Lung (tissue), 12 donors: ENCODE results near the gene GNPTAB. TPM values are rescaled to one million over a fixed set of nuclear protein-coding genes. Genes with fewer than 3 reads are reported as not detected.

Source experiments
- ATAC-seq: fragments of 200-7000 bp; cut with Tn5 transposase; one replicate; pipeline ENCODE4 v1.9.1; 2020; ENCODE audit warnings: moderate number of reproducible peaks; ENCODE audit not compliant: insufficient read depth, low FRiP score
- DNase-seq, 3 donors: peaks; one replicate each; pipeline ENCODE4 v3.0.0-alpha.2; 2013 to 2017
- H3K27ac ChIP-seq, 2 donors: one replicate each; pipeline ENCODE4 v1.5.1; 2013; ENCODE audit warnings: mild to moderate bottlenecking in 2 of 2, moderate library complexity in 2 of 2, control low read depth in 1 of 2, inconsistent platforms in 1 of 2, low read depth in 1 of 2, low read length in 1 of 2
- H3K27me3 ChIP-seq, 3 donors: one replicate each; pipeline ENCODE4 v1.5.1; 2013; ENCODE audit warnings: low read length in 2 of 3; ENCODE audit not compliant: control insufficient read depth in 3 of 3, insufficient read depth in 3 of 3
- H3K36me3 ChIP-seq, 4 donors: one replicate each; pipeline ENCODE4 v1.5.1; 2013; ENCODE audit warnings: low read length in 4 of 4, mild to moderate bottlenecking in 1 of 4, moderate library complexity in 1 of 4; ENCODE audit not compliant: control insufficient read depth in 4 of 4, insufficient read depth in 4 of 4
- H3K4me1 ChIP-seq, 5 donors: one replicate each; pipeline ENCODE4 v1.5.1; 2013; ENCODE audit warnings: low read length in 5 of 5, mild to moderate bottlenecking in 2 of 5, moderate library complexity in 1 of 5; ENCODE audit not compliant: control insufficient read depth in 5 of 5, insufficient read depth in 5 of 5
- H3K4me3 ChIP-seq: one replicate; pipeline ENCODE4 v1.5.1; 2013; ENCODE audit warnings: mild to moderate bottlenecking, control low read depth, moderate library complexity
- H3K9ac ChIP-seq, 2 donors: one replicate each; pipeline ENCODE4 v1.5.1; 2013; ENCODE audit warnings: low read length in 2 of 2, control low read depth in 1 of 2; ENCODE audit not compliant: insufficient read depth in 1 of 2
- H3K9me3 ChIP-seq, 4 donors: one replicate each; pipeline ENCODE4 v1.5.1; 2013; ENCODE audit warnings: low read length in 3 of 4, mild to moderate bottlenecking in 1 of 4, moderate library complexity in 1 of 4; ENCODE audit not compliant: control insufficient read depth in 4 of 4, insufficient read depth in 3 of 4
- CTCF ChIP-seq: IDR thresholded peaks from 2 replicates; pipeline ENCODE4 v1.5.1; 2012; ENCODE audit warnings: mild to moderate bottlenecking; ENCODE audit errors: control extremely low read depth, extremely low read depth
- WGBS, 2 donors: extraction: QIAGEN DNeasy Blood & Tissue Kit; methylation state at CpG; one replicate each; pipeline ENCODE4 v1.1.7; 2013; 5-methylcytosine and 5-hydroxymethylcytosine counted together
- polyA plus RNA-seq, 2 donors: library from polyadenylated mRNA; stranded (reverse); fragments of 200-250 nt; gene quantifications; one replicate each; pipeline ENCODE4 v1.2.1, GENCODE V29; 2013
- total RNA-seq, 2 donors: library from RNA; depleted of rRNA in 1 of 2; stranded (reverse); fragments of >200 nt in 1 of 2; gene quantifications; one replicate each; pipeline ENCODE4 v1.2.1, GENCODE V29; 2014 to 2021
- donor health status: control.
- donor health status: control.
- donor health status: Bipolar disorder and iron deficiency.
- donor health status: healthy.
- donor health status: DM: yes; HTN: yes; CAD: no.

Gene GNPTAB
- total and polyA plus RNA-seq, 4 donors: 14.8 to 74.3 (median 39.9) TPM

DNA sequence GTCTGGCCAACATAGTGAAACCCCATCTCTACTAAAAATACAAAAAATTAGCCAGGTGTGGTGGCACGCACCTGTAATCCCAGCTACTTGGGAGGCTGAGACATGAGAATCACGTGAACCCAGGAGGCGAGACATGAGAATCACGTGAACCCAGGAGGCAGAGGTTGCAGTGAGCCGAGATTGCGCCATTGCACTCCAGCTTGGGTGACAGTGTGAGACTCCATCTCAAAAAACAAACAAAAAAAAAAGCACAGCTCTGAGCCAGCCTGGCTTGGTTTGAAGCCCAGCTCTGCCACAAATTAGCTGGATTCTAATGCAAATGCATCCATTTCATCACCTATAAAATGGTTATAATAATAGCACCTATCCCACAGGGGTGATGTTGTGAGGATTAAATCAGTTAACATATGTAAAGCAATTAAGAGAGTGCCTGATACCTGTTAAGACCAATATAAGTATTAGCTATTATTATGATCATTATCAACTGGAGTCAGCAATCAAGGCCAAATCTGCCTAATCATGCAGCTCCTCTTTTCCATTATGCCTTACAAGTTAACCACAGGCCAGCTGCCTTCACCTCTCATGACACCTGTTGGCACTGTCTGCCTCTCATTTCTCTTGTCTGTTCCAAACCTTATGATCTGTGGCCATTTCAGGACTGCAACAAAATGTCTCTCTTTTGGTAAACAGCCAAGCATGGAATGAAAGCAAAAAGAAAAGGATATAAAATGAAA, 2.1 kb downstream of the GNPTAB start:
- no peak for TF ChIP-seq CTCF
- DNase-seq (no peak), ATAC-seq (no peak)
- H3K27ac ChIP-seq: no peak overlapping the region
- no peak overlapping the region for H3K4me3 ChIP-seq
- H3K27me3 ChIP-seq: no peaks in the 10 kb centered on the region
- no peak overlapping the region for H3K9ac ChIP-seq
- H3K4me1 ChIP-seq: peaks cover 0 to 12% (median 7%) of the 10 kb centered on the region in 5 donors
- 79 to 83% methylated on average over 6 of the region's 6 CpGs for WGBS, 2 donors
- no peaks in the 10 kb centered on the region for H3K9me3 ChIP-seq
- H3K36me3 ChIP-seq: no peaks in the 10 kb centered on the region

DNA sequence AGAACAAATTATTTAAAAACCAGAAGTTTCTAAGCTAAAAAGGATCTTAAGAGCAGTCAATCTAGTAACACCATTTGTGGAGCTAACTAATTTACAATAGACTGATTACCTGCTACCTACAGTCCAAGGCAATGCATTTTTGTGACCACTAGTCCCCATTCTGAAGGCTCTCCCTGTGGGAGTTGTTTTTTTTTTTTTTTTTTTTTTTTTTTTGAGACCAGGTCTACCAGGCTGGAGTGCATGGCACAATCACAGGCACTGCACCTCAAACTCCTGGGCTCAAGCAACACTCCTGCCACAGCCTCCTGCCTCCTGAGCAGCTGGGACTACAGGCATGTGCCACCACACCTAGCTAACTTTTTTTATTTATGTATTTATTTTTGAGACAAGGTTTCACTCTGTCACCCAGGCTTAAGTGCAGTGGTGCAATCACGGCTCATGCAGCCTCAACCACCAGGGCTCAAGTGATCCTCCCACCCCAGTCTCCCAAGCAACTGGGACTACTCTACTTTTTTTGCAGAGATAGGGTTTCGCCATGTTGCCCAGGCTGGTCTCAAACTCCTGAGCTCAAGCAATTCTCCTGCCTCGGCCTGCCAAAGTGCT, 3.9 kb downstream of the GNPTAB start:
- peaks cover 0 to 12% (median 7%) of the 10 kb centered on the region in 5 donors for H3K4me1 ChIP-seq
- no peak overlapping the region for H3K4me3 ChIP-seq
- no peak overlapping the region for H3K9ac ChIP-seq
- ATAC-seq (no peak), DNase-seq (no peak)
- no peaks in the 10 kb centered on the region for H3K9me3 ChIP-seq
- TF ChIP-seq CTCF: no peak
- 64 to 65% methylated on average over 3 of the region's 3 CpGs for WGBS, 2 donors
- no peak overlapping the region for H3K27ac ChIP-seq
- no peaks in the 10 kb centered on the region for H3K36me3 ChIP-seq
- H3K27me3 ChIP-seq: no peaks in the 10 kb centered on the region

DNA sequence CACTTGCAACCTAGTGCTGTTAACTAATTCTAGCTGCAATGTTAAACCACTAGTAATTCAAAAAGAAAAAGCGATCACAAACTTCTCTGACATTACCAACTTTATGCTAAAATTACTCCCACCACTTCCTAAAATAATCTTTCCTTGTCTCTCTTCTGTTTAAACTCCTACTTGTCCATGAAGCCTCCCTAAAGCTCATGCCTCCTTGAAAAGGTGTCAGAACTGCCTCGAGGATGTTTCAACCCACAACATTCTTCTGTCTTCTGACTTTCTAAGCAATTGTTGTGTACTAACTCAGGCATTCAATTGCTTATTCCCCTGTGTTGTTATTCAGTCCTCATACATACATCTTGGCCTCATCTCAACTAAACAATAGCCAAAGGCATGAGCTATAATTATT, 5.9 kb downstream of the GNPTAB start:
- WGBS, 2 donors: 62% methylated on average over 2 of the region's 2 CpGs
- Histone ChIP-seq H3K27me3 (no peaks in the 10 kb centered on the region), H3K9ac (no peak overlapping the region), H3K9me3 (no peaks in the 10 kb centered on the region), H3K36me3 (no peaks in the 10 kb centered on the region), H3K4me1 (peaks cover 0 to 9% (median 7%) of the 10 kb centered on the region in 5 donors), H3K27ac (peak overlapping the region in 1 of 2 donors; percentile 72), H3K4me3 (no peak overlapping the region)
- TF ChIP-seq CTCF: no peak
- DNase-seq (no peak), ATAC-seq (no peak)
